ENCODE data around the gene IFT172. TPM values are rescaled to one million over a fixed set of nuclear protein-coding genes. Genes with fewer than 3 reads are reported as not detected.

The IFT172 gene
- total RNA-seq, 1 experiment from 2014 or later: 26.2 TPM

- Histone ChIP-seq H3K27ac (no peak overlapping the region), H2AFZ (no peak overlapping the region), H3K79me2 (ENCODE audit: low read depth) (no peaks in the 10 kb centered on the region), H3K4me1 (replicated peaks; ENCODE audit: insufficient read depth) (no peaks in the 10 kb centered on the region), H4K20me1 (ENCODE audit: insufficient read depth) (no peaks in the 10 kb centered on the region), H3K27me3 (ENCODE audit: insufficient read depth, low read depth) (no peaks in the 10 kb centered on the region), H3F3A (ENCODE audit: insufficient read depth, low read depth) (no peaks in the 10 kb centered on the region), H3K4me2 (no peak overlapping the region), H3K9me3 (ENCODE audit: insufficient read depth, low read depth) (no peaks in the 10 kb centered on the region), H3K4me3 (no peak overlapping the region), H3K9me2 (ENCODE audit: insufficient read depth) (no peaks in the 10 kb centered on the region), H3K36me3 (ENCODE audit: low read depth) (peaks cover 3% of the 10 kb centered on the region; the same call in 1 of the 2 replicates)
- TF ChIP-seq CTCF (conservative IDR thresholded peaks at IDR 0.05) (no peak), EZH2 (IDR thresholded peaks at IDR 0.05; ENCODE audit: low read depth) (no peak)
- CTCF ChIA-PET: interaction anchor here (0.6 kb wide), 1 partner anchor 167 kb away, joined by 4 read pairs; no protein-coding TSS in a partner anchor
- BruUV-seq (replicated peaks): no TSS peak
- POLR2A ChIA-PET (ENCODE audit: unreplicated experiment): no interaction called here
- intact Hi-C loops (cut with micrococcal nuclease; ENCODE audit: unreplicated experiment): no loop called here
- DNase-seq: no peak
Observed at GRCh38 chr2:27453968-27454367, 35.6 kb downstream of the IFT172 start.

GRCh38 chr2:27451095-27451494 is 38.4 kb downstream of the IFT172 start:
- POLR2A ChIA-PET (ENCODE audit: unreplicated experiment): no interaction called here
- H3K79me2 ChIP-seq (ENCODE audit: low read depth): no peaks in the 10 kb centered on the region
- no peaks in the 10 kb centered on the region for H4K20me1 ChIP-seq (ENCODE audit: insufficient read depth)
- peaks cover 12% of the 10 kb centered on the region for H3F3A ChIP-seq (ENCODE audit: insufficient read depth, low read depth)
- intact Hi-C loops (cut with micrococcal nuclease; ENCODE audit: unreplicated experiment): no loop called here
- H3K27me3 ChIP-seq (ENCODE audit: insufficient read depth, low read depth): no peaks in the 10 kb centered on the region
- peaks cover 3% of the 10 kb centered on the region; the same call in 1 of the 2 replicates for H3K36me3 ChIP-seq (ENCODE audit: low read depth)
- H3K4me3 ChIP-seq: no peak overlapping the region
- H3K4me2 ChIP-seq: no peak overlapping the region
- CTCF ChIA-PET: no interaction called here
- TF ChIP-seq EZH2 (IDR thresholded peaks at IDR 0.05; ENCODE audit: low read depth) (no peak), CTCF (conservative IDR thresholded peaks at IDR 0.05) (no peak)
- no peak overlapping the region for H2AFZ ChIP-seq
- no peaks in the 10 kb centered on the region for H3K9me2 ChIP-seq (ENCODE audit: insufficient read depth)
- H3K4me1 ChIP-seq (replicated peaks; ENCODE audit: insufficient read depth): peaks cover 4% of the 10 kb centered on the region
- H3K27ac ChIP-seq: no peak overlapping the region
- DNase-seq: no peak
- H3K9me3 ChIP-seq (ENCODE audit: insufficient read depth, low read depth): no peaks in the 10 kb centered on the region
- no TSS peak for BruUV-seq (replicated peaks)

DNA sequence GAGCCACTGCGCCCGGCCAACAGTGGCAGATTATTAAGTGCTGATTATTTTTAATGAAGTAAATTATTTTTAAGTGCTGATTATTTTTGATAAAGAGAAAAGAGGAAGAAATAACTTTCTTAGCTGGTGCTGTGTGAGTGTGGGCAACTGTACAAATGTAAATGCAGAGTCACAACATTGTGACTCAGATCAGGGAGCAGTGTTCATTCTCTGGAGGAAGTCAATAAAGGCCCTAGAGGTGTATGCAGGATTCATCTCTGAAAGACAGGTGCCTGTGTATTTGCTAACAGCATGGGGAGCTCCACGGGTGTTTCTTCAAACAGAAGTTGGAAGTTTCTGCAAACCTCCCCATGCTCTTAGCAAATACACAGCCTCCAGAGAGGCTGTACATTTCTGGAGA is 41.2 kb downstream of the IFT172 start:
- no peak for DNase-seq
- Histone ChIP-seq H3K4me3 (no peak overlapping the region), H3K79me2 (ENCODE audit: low read depth) (peaks cover under 1% of the 10 kb centered on the region; the same call in 1 of the 2 replicates), H3K9me2 (ENCODE audit: insufficient read depth) (no peaks in the 10 kb centered on the region), H3K4me1 (replicated peaks; ENCODE audit: insufficient read depth) (peaks cover 13% of the 10 kb centered on the region), H3K27ac (no peak overlapping the region), H2AFZ (no peak overlapping the region), H3F3A (ENCODE audit: insufficient read depth, low read depth) (peaks cover 27% of the 10 kb centered on the region), H3K36me3 (ENCODE audit: low read depth) (peaks cover 3% of the 10 kb centered on the region; the same call in 1 of the 2 replicates), H4K20me1 (ENCODE audit: insufficient read depth) (no peaks in the 10 kb centered on the region), H3K9me3 (ENCODE audit: insufficient read depth, low read depth) (no peaks in the 10 kb centered on the region), H3K4me2 (no peak overlapping the region), H3K27me3 (ENCODE audit: insufficient read depth, low read depth) (no peaks in the 10 kb centered on the region)
- CTCF ChIA-PET: no interaction called here
- intact Hi-C loops (cut with micrococcal nuclease; ENCODE audit: unreplicated experiment): loop anchor here (10.0 kb wide), 1 partner anchor 206 kb away; no protein-coding TSS in a partner anchor
- BruUV-seq (replicated peaks): no TSS peak
- no peak for TF ChIP-seq EZH2 (IDR thresholded peaks at IDR 0.05; ENCODE audit: low read depth)
- no peak for TF ChIP-seq CTCF (conservative IDR thresholded peaks at IDR 0.05)
- POLR2A ChIA-PET (ENCODE audit: unreplicated experiment): no interaction called here

Measured in PC-9 (cell line).